ENCODE results near the gene SGCB. TPM values are rescaled to one million over a fixed set of nuclear protein-coding genes. Genes with fewer than 3 reads are reported as not detected.

SGCB gene
- total RNA-seq, 1 donor from 2014 or later: 94.2 TPM

DNA sequence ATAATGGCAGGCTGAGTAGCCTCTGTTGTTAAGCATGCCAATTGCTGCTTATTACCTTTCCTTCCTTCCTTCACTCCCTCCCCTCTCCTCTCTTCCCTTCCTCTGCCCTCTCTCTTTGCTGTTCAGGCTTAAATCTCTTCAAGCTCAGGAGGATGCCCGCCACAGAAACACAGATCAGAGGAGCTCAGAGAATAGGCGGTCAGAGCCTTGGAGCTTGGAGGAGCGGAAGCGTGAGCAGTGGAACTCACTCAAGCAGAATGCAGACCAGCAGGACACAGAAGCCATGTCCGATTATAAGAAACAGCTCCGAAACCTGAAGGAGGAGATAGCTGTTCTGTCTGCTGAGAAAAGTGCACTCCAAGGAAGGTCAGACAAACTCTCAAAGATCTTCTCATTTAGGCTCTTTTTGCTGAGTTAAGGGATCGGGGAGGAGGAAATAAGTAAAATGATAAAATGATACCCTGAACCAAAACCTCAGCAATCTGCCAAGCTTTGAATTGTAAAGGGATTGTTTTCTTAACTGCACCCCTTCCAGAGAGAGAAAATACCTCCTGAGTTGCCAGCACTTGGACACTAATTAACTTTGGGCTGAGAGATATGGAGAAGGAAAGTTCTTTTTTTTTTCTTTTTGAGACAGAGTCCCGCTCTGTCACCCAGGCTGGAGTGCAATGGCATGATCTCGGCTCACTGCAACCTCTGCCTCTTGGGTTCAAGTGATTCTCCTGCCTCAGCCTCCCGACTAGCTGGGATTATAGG, 33.9 kb upstream of the SGCB start:
- peaks cover 5% of the 10 kb centered on the region for H3K9me3 Mint-ChIP-seq (ENCODE audit: low read depth)
- peaks cover 7% of the 10 kb centered on the region for H3K4me1 Mint-ChIP-seq (ENCODE audit: low read depth)
- TF ChIP-seq, protein P1, sequence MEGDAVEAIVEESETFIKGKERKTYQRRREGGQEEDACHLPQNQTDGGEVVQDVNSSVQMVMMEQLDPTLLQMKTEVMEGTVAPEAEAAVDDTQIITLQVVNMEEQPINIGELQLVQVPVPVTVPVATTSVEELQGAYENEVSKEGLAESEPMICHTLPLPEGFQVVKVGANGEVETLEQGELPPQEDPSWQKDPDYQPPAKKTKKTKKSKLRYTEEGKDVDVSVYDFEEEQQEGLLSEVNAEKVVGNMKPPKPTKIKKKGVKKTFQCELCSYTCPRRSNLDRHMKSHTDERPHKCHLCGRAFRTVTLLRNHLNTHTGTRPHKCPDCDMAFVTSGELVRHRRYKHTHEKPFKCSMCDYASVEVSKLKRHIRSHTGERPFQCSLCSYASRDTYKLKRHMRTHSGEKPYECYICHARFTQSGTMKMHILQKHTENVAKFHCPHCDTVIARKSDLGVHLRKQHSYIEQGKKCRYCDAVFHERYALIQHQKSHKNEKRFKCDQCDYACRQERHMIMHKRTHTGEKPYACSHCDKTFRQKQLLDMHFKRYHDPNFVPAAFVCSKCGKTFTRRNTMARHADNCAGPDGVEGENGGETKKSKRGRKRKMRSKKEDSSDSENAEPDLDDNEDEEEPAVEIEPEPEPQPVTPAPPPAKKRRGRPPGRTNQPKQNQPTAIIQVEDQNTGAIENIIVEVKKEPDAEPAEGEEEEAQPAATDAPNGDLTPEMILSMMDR (IDR thresholded peaks at IDR 0.05): no peak
- no peak overlapping the region for H3K4me3 Mint-ChIP-seq (ENCODE audit: unreplicated experiment)
- H3K27ac Mint-ChIP-seq (ENCODE audit: unreplicated experiment): no peak overlapping the region
- no peak for DNase-seq (ENCODE audit: low spot score)
- H3K27me3 Mint-ChIP-seq (ENCODE audit: low read depth): peaks cover 8% of the 10 kb centered on the region
- H3K36me3 Mint-ChIP-seq (ENCODE audit: low read depth): peaks cover 10% of the 10 kb centered on the region

DNA sequence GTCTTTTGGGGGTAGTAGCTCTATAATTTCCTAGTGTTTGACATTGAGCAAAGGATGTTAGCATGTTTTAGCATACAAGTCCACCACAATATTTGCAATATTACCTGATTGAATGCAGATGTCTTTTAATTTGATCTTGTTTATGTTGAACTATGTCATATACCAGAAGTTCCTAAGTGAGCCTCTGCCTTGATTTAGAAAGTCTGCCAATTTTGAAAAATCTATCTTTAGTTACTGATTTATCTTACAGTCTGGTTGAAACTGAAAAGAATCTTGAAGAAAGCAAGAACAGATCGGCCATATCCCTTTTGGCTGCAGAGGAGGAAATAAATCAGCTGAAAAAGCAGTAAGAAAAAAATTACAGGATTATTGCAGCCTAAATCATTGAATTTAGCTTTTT, 31.5 kb upstream of the SGCB start:
- H3K36me3 Mint-ChIP-seq (ENCODE audit: low read depth): peaks cover 16% of the 10 kb centered on the region
- H3K4me1 Mint-ChIP-seq (ENCODE audit: low read depth): no peaks in the 10 kb centered on the region
- no peaks in the 10 kb centered on the region for H3K27me3 Mint-ChIP-seq (ENCODE audit: low read depth)
- peaks cover 6% of the 10 kb centered on the region for H3K9me3 Mint-ChIP-seq (ENCODE audit: low read depth)
- TF ChIP-seq, protein P1 (IDR thresholded peaks at IDR 0.05): no peak
- H3K27ac Mint-ChIP-seq (ENCODE audit: unreplicated experiment): no peak overlapping the region
- H3K4me3 Mint-ChIP-seq (ENCODE audit: unreplicated experiment): no peak overlapping the region
- no peak for DNase-seq (ENCODE audit: low spot score)

DNA sequence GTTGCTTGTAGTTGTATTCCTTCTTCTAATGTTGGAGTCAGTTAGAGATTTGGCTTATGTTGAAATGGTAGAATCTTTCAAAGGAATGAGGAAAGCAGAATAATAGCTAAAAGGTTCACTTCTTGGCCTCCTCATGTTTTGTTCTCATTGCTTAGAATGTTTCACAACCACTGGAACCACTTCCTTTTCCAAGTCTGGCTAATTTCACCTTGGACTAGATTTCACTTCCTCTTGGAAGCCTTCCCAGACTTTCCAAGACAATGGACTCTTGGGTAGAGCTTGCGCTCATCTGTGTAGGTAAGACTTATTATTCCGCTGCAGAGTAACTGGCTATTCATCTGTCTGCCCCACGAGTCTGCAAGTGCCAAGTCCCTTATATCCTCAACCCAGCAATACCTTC, 21.3 kb upstream of the SGCB start:
- Mint-ChIP-seq H3K36me3 (ENCODE audit: low read depth) (peaks cover 6% of the 10 kb centered on the region), H3K27ac (ENCODE audit: unreplicated experiment) (no peak overlapping the region), H3K27me3 (ENCODE audit: low read depth) (no peaks in the 10 kb centered on the region), H3K4me1 (ENCODE audit: low read depth) (peaks cover 3% of the 10 kb centered on the region), H3K4me3 (ENCODE audit: unreplicated experiment) (no peak overlapping the region), H3K9me3 (ENCODE audit: low read depth) (no peaks in the 10 kb centered on the region)
- TF ChIP-seq, protein P1 (IDR thresholded peaks at IDR 0.05): no peak
- no peak for DNase-seq (ENCODE audit: low spot score)

DNA sequence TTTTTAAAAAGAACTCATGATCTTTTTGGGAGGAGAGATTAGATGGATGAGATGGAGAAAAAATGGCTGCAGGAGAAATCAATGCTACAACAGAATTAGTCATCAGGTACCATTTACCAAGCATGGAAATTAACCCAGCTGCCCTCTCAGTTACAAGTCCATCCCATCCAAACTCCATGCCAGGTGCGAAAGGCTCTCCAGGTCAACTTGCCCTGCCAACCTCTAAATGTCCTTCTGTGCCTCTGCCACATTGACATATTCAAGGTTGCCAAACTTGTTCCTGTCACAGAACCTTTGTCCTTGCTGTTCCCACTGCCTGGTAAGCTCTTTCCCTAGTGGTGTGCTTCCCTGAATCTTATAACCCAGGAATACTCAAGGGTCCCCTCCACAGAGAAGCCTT, 20.2 kb upstream of the SGCB start:
- no peaks in the 10 kb centered on the region for H3K9me3 Mint-ChIP-seq (ENCODE audit: low read depth)
- no peaks in the 10 kb centered on the region for H3K27me3 Mint-ChIP-seq (ENCODE audit: low read depth)

DNA sequence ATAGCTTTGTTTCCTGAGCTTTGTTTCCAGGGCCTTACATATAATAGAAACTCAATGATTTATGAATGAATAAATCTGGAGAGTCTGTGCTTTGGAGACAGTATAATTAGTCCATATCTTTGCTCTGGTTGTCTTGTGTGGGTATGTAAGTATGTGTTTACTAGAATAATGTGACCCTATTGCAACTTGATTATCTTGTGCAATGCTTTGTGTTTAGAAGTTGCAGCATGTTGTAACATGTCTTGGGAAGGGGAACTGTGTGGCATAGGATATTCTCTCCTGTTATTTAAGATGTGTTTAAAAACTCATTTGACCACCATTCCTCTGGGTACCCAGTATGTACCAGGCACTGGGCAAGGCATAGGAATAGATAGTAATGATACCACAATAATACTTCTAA, 19.1 kb upstream of the SGCB start:
- Mint-ChIP-seq H3K4me1 (ENCODE audit: low read depth) (peaks cover 17% of the 10 kb centered on the region), H3K4me3 (ENCODE audit: unreplicated experiment) (no peak overlapping the region), H3K27me3 (ENCODE audit: low read depth) (no peaks in the 10 kb centered on the region), H3K36me3 (ENCODE audit: low read depth) (peaks cover 7% of the 10 kb centered on the region), H3K27ac (ENCODE audit: unreplicated experiment) (no peak overlapping the region), H3K9me3 (ENCODE audit: low read depth) (no peaks in the 10 kb centered on the region)
- DNase-seq (ENCODE audit: low spot score): no peak
- TF ChIP-seq, protein P1 (IDR thresholded peaks at IDR 0.05): no peak

More for the DNA sequence above, 20.2 kb upstream of the SGCB start:
- H3K36me3 Mint-ChIP-seq (ENCODE audit: low read depth): peaks cover 10% of the 10 kb centered on the region
- H3K4me1 Mint-ChIP-seq (ENCODE audit: low read depth): peaks cover 7% of the 10 kb centered on the region
- no peak overlapping the region for H3K4me3 Mint-ChIP-seq (ENCODE audit: unreplicated experiment)
- TF ChIP-seq, protein P1 (IDR thresholded peaks at IDR 0.05): no peak
- H3K27ac Mint-ChIP-seq (ENCODE audit: unreplicated experiment): no peak overlapping the region
- DNase-seq (ENCODE audit: low spot score): no peak
